ENCODE data around the gene GPC6.

The GPC6 gene

DNA sequence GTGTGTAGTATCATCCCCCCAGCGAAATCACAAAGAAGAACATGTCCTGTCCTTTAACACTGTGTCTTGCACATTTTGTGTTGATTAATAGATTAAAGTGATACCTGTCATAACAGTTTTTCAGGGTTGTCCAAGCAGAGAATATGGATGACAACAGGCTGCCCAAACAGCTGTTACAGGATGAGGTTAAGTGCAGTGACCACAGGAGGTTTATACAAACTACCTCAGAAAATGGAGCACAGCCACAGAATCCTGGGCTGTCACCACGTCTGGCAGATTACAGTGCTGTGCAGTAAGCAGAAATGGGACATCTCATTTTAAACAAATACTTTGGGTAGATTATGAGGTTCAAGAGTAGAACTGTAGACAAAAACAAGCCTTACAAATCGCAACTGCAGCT is 677.3 kb downstream of the GPC6 start:
- Histone ChIP-seq H2AFZ (ENCODE audit: low read depth) (no peak overlapping the region), H3K4me2 (peak overlapping the region; percentile 14; the same call in 1 of the 2 replicates), H3K36me3 (ENCODE audit: insufficient read depth) (no peaks in the 10 kb centered on the region), H3K4me1 (ENCODE audit: low read depth, poor library complexity, severe bottlenecking) (peaks cover 32% of the 10 kb centered on the region), H3K27ac (no peak overlapping the region), H3K79me2 (ENCODE audit: insufficient read depth, low read depth) (no peaks in the 10 kb centered on the region), H4K20me1 (ENCODE audit: insufficient read depth) (no peaks in the 10 kb centered on the region), H3K27me3 (ENCODE audit: insufficient read depth, low read depth) (no peaks in the 10 kb centered on the region), H3K9ac (no peak overlapping the region), H3K4me3 (IDR thresholded peaks at IDR 0.05; ENCODE audit: insufficient read depth, low read depth, low read length) (no peak overlapping the region)
- TF ChIP-seq, protein P1, sequence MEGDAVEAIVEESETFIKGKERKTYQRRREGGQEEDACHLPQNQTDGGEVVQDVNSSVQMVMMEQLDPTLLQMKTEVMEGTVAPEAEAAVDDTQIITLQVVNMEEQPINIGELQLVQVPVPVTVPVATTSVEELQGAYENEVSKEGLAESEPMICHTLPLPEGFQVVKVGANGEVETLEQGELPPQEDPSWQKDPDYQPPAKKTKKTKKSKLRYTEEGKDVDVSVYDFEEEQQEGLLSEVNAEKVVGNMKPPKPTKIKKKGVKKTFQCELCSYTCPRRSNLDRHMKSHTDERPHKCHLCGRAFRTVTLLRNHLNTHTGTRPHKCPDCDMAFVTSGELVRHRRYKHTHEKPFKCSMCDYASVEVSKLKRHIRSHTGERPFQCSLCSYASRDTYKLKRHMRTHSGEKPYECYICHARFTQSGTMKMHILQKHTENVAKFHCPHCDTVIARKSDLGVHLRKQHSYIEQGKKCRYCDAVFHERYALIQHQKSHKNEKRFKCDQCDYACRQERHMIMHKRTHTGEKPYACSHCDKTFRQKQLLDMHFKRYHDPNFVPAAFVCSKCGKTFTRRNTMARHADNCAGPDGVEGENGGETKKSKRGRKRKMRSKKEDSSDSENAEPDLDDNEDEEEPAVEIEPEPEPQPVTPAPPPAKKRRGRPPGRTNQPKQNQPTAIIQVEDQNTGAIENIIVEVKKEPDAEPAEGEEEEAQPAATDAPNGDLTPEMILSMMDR (conservative IDR thresholded peaks at IDR 0.05; ENCODE audit: low read depth, low read length) = no peak

DNA sequence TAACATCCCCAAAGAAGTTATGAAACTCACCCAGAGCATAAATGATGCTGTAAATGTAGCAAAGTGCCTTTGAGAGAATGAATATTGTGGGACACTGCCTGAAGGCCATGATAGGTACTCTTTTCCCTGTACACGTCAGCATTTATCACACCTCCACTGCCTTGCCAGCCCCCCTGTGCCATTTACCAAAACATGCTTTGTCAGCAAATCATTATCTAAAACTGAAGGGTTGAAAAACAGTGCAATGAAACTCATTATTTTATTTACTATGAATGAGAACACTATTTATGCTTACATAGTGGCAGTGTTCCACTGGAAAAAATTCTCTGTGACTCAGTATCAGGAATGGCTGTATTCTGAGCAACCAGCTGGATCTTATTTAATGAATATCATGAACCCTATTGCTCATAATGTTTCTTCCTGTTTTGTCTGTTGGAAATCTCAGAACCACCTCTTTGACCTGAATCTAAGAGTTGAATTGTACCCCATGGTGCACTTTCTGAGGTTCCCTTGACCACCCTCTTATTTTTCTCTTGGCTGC is 688.7 kb downstream of the GPC6 start:
- Histone ChIP-seq H4K20me1 (ENCODE audit: insufficient read depth) (no peaks in the 10 kb centered on the region), H3K9ac (no peak overlapping the region), H3K27me3 (ENCODE audit: insufficient read depth, low read depth) (no peaks in the 10 kb centered on the region), H2AFZ (ENCODE audit: low read depth) (no peak overlapping the region), H3K4me3 (IDR thresholded peaks at IDR 0.05; ENCODE audit: insufficient read depth, low read depth, low read length) (no peak overlapping the region), H3K4me2 (no peak overlapping the region), H3K36me3 (ENCODE audit: insufficient read depth) (no peaks in the 10 kb centered on the region), H3K4me1 (ENCODE audit: low read depth, poor library complexity, severe bottlenecking) (no peaks in the 10 kb centered on the region), H3K79me2 (ENCODE audit: insufficient read depth, low read depth) (no peaks in the 10 kb centered on the region), H3K27ac (no peak overlapping the region)
- TF ChIP-seq, protein P1 (conservative IDR thresholded peaks at IDR 0.05; ENCODE audit: low read depth, low read length) = no peak

DNA sequence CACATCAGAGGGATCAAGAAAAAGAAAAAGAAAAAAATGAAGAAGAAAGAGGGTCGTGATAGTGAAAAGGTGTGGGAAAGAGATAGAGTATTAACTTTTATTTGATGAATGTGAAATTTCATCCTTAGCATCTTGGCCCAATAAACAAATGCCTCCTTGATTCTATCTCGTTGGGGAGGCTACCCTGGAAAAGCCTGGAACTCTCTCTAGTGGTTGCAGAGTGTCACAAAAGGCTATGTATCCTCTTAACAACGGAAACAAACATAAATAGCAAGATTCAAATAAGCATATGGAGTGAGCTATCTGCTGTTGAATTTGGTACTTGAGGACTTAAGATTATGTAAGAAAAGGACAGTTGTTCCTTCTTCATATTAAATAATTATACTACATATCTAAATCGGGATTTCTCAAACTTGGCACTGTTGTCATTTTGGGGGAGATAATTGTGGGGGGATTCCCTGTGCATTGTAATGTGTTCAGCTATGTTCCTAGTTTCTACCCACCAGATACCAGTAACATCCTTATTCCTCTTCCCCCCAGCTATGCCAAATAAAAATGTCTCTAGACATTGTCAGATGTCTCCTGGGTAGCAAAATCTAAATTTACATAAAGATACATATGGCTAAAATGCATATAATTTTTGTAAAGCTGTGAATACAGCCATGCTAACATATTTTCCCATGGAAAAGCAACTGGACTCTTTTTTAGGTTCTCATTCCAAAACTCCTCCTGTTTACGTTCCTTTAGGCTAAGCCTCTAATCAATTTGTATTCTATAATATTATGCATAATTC is 695.7 kb downstream of the GPC6 start:
- H3K27me3 ChIP-seq (ENCODE audit: insufficient read depth, low read depth) = no peaks in the 10 kb centered on the region
- H2AFZ ChIP-seq (ENCODE audit: low read depth) = no peak overlapping the region
- no peak overlapping the region for H3K9ac ChIP-seq
- TF ChIP-seq, protein P1 (conservative IDR thresholded peaks at IDR 0.05; ENCODE audit: low read depth, low read length) = no peak
- H3K27ac ChIP-seq = no peak overlapping the region
- no peaks in the 10 kb centered on the region for H3K79me2 ChIP-seq (ENCODE audit: insufficient read depth, low read depth)
- no peaks in the 10 kb centered on the region for H3K4me1 ChIP-seq (ENCODE audit: low read depth, poor library complexity, severe bottlenecking)
- H3K36me3 ChIP-seq (ENCODE audit: insufficient read depth) = no peaks in the 10 kb centered on the region
- no peaks in the 10 kb centered on the region for H4K20me1 ChIP-seq (ENCODE audit: insufficient read depth)
- no peak overlapping the region for H3K4me2 ChIP-seq
- H3K4me3 ChIP-seq (IDR thresholded peaks at IDR 0.05; ENCODE audit: insufficient read depth, low read depth, low read length) = no peak overlapping the region

DNA sequence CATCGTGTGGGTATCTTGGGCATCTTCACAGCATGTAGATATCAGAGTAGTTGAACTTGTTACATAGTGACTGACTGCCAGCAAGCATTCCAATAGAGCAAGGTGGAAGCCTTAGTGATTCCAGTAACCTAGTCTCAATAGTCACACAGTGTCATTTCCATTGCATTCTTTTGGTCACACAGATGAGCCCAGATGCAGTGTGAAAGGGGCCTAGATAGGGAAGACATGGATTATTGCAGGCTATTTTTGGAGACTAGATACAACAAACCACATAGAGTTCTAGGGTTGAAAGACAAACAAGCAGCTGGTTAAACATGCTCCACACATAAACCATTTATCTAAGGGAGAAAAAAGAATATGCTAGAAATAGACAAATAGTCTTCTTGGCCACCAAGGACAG is 699.4 kb downstream of the GPC6 start:
- H3K4me1 ChIP-seq (ENCODE audit: low read depth, poor library complexity, severe bottlenecking) = no peaks in the 10 kb centered on the region
- H3K36me3 ChIP-seq (ENCODE audit: insufficient read depth) = no peaks in the 10 kb centered on the region
- H3K9ac ChIP-seq = no peak overlapping the region
- no peaks in the 10 kb centered on the region for H4K20me1 ChIP-seq (ENCODE audit: insufficient read depth)
- H3K79me2 ChIP-seq (ENCODE audit: insufficient read depth, low read depth) = no peaks in the 10 kb centered on the region
- H3K27me3 ChIP-seq (ENCODE audit: insufficient read depth, low read depth) = no peaks in the 10 kb centered on the region
- no peak overlapping the region for H3K27ac ChIP-seq
- no peak overlapping the region for H3K4me2 ChIP-seq
- H3K4me3 ChIP-seq (IDR thresholded peaks at IDR 0.05; ENCODE audit: insufficient read depth, low read depth, low read length) = no peak overlapping the region
- H2AFZ ChIP-seq (ENCODE audit: low read depth) = no peak overlapping the region
- TF ChIP-seq, protein P1 (conservative IDR thresholded peaks at IDR 0.05; ENCODE audit: low read depth, low read length) = no peak
